WTC11 (cell line): Measurements from ENCODE around the gene HMGXB3. TPM values are rescaled to one million over a fixed set of nuclear protein-coding genes. Genes with fewer than 3 reads are reported as not detected.

ENCODE experiments used
- ATAC-seq: fragments of 200-7000 bp; cut with Tn5 transposase; 2 replicates; pipeline ENCODE4 v1.10.0; 2021; ENCODE audit warnings: mild to moderate bottlenecking, moderate library complexity
- CTCF ChIA-PET: fragments of 300-600 bp; sonication (Branson Sonifier 250); formaldehyde crosslinking; loops from one replicate; lab custom pipeline; 2021; ENCODE audit warnings: antibody characterized with exemption; lab: Charles Lee
- POLR2A ChIA-PET: fragments of 350-600 bp; sonication (Branson Sonifier 250); formaldehyde crosslinking; loops from one replicate; lab custom pipeline; 2021; ENCODE audit warnings: antibody characterized with exemption; lab: Charles Lee
- DNase-seq: peaks from one replicate; pipeline ENCODE4 v3.0.0; 2021; ENCODE audit warnings: low spot score
- H3K27ac Mint-ChIP-seq: 2 replicates; pipeline ENCODE4 v1.8.0; 2021; ENCODE audit warnings: mixed read lengths
- H3K27me3 Mint-ChIP-seq: 2 replicates; pipeline ENCODE4 v1.8.0; 2021; ENCODE audit warnings: low read depth, mild to moderate bottlenecking, moderate library complexity, mixed read lengths
- H3K36me3 Mint-ChIP-seq: 2 replicates; pipeline ENCODE4 v1.8.0; 2021; ENCODE audit warnings: mixed read lengths
- H3K4me1 Mint-ChIP-seq: 2 replicates; pipeline ENCODE4 v1.8.0; 2022; ENCODE audit warnings: mixed read lengths
- H3K4me3 Mint-ChIP-seq: 2 replicates; pipeline ENCODE4 v1.8.0; 2021; ENCODE audit warnings: mild to moderate bottlenecking, moderate library complexity, mixed read lengths
- H3K9me3 Mint-ChIP-seq: 2 replicates; pipeline ENCODE4 v1.8.0; 2021; ENCODE audit warnings: mixed read lengths
- ARID4B ChIP-seq: sonication (generic); formaldehyde crosslinking; IDR thresholded peaks from 2 replicates; pipeline ENCODE4 v1.8.0; 2023; ENCODE audit warnings: missing genetic modification reagents, mild to moderate bottlenecking, borderline replicate concordance
- ATF3 ChIP-seq: sonication (generic); formaldehyde crosslinking; conservative IDR thresholded peaks from 2 replicates; pipeline ENCODE4 v1.8.1; 2022; ENCODE audit warnings: mild to moderate bottlenecking, missing genetic modification reagents
- CREB1 ChIP-seq: sonication (generic); formaldehyde crosslinking; IDR thresholded peaks from 2 replicates; pipeline ENCODE4 v1.8.0; 2023; ENCODE audit warnings: mild to moderate bottlenecking, missing genetic modification reagents
- E2F5 ChIP-seq: sonication (generic); formaldehyde crosslinking; IDR thresholded peaks from 2 replicates; pipeline ENCODE4 v1.8.1; 2022; ENCODE audit warnings: mild to moderate bottlenecking, moderate library complexity, missing genetic modification reagents
- FOXJ3 ChIP-seq: sonication (generic); formaldehyde crosslinking; IDR thresholded peaks from 2 replicates; pipeline ENCODE4 v1.9.0; 2021; ENCODE audit warnings: missing genetic modification reagents, mild to moderate bottlenecking, borderline replicate concordance
- FOXK1 ChIP-seq: sonication (generic); formaldehyde crosslinking; IDR thresholded peaks from 2 replicates; pipeline ENCODE4 v1.8.0; 2022; ENCODE audit warnings: mild to moderate bottlenecking, moderate library complexity, missing genetic modification reagents
- FOXP1 ChIP-seq: sonication (generic); formaldehyde crosslinking; IDR thresholded peaks from 2 replicates; pipeline ENCODE4 v1.8.0; 2022; ENCODE audit warnings: missing genetic modification reagents, mild to moderate bottlenecking, moderate library complexity, borderline replicate concordance
- IRF2 ChIP-seq: sonication (generic); formaldehyde crosslinking; IDR thresholded peaks from 2 replicates; pipeline ENCODE4 v1.8.0; 2022; ENCODE audit warnings: low read depth, missing genetic modification reagents, borderline replicate concordance
- KAT7 ChIP-seq: sonication (generic); formaldehyde crosslinking; IDR thresholded peaks from 2 replicates; pipeline ENCODE4 v1.8.1; 2023; ENCODE audit warnings: missing genetic modification reagents, mild to moderate bottlenecking, borderline replicate concordance
- MXD4 ChIP-seq: fragments of 250-450 bp; sonication (Bioruptor Pico); IDR thresholded peaks from 2 replicates; pipeline ENCODE4 v1.8.0; 2021; ENCODE audit warnings: mild to moderate bottlenecking, moderate library complexity, borderline replicate concordance
- MYBL2 ChIP-seq: sonication (generic); formaldehyde crosslinking; IDR thresholded peaks from 2 replicates; pipeline ENCODE4 v1.8.1; 2023; ENCODE audit warnings: mild to moderate bottlenecking, moderate library complexity, missing genetic modification reagents
- NFYB ChIP-seq: sonication (generic); formaldehyde crosslinking; conservative IDR thresholded peaks from 2 replicates; pipeline ENCODE4 v1.8.0; 2022; ENCODE audit warnings: low read depth, missing genetic modification reagents
- RORB ChIP-seq: fragments of 250-450 bp; sonication (Bioruptor Pico); IDR thresholded peaks from 2 replicates; pipeline ENCODE4 v1.9.0; 2021; ENCODE audit warnings: mild to moderate bottlenecking
- SP1 ChIP-seq: sonication (generic); formaldehyde crosslinking; conservative IDR thresholded peaks from 2 replicates; pipeline ENCODE4 v1.8.1; 2022; ENCODE audit warnings: missing genetic modification reagents
- TEAD1 ChIP-seq: sonication (generic); formaldehyde crosslinking; IDR thresholded peaks from 2 replicates; pipeline ENCODE4 v1.8.0; 2022; ENCODE audit warnings: mild to moderate bottlenecking, missing genetic modification reagents
- ZNF317 ChIP-seq: sonication (generic); formaldehyde crosslinking; IDR thresholded peaks from 2 replicates; pipeline ENCODE4 v1.8.1; 2023; ENCODE audit warnings: low read depth, mild to moderate bottlenecking, moderate library complexity, missing genetic modification reagents, borderline replicate concordance
- ZNF425 ChIP-seq: fragments of 250-450 bp; sonication (Bioruptor Pico); conservative IDR thresholded peaks from 2 replicates; pipeline ENCODE4 v1.9.0; 2021; ENCODE audit warnings: mild to moderate bottlenecking
- total RNA-seq: library from RNA; stranded (reverse); gene quantifications from 3 replicates; pipeline ENCODE4 v1.2.3, GENCODE V29; 2021
- TF ChIP-seq, protein P1 (sequence below): sonication (generic); formaldehyde crosslinking; IDR thresholded peaks from 2 replicates; pipeline ENCODE4 v1.8.1; 2023; ENCODE audit warnings: mild to moderate bottlenecking, missing genetic modification reagents
- TF ChIP-seq, protein P2 (sequence below): sonication (generic); formaldehyde crosslinking; IDR thresholded peaks from 2 replicates; pipeline ENCODE4 v1.8.1; 2022; ENCODE audit warnings: low read depth, missing genetic modification reagents, borderline replicate concordance
- TF ChIP-seq, protein P3 (sequence below): sonication (generic); formaldehyde crosslinking; IDR thresholded peaks from 2 replicates; pipeline ENCODE4 v1.8.1; 2023; ENCODE audit warnings: mild to moderate bottlenecking, moderate library complexity, missing genetic modification reagents

HMGXB3 gene
- total RNA-seq, 1 experiment from 2014 or later: 31.6 TPM

GRCh38 chr5:149960272-149961185 is 40.0 kb upstream of the HMGXB3 start, which contains the start of gene SLC26A2:
TSS of gene SLC26A2 (plus strand) at chr5:149960758. CDS start at chr5:149977653, 16,895 bp downstream.
- no peaks in the 10 kb centered on the region for H3K9me3 Mint-ChIP-seq
- H3K4me1 Mint-ChIP-seq: peaks cover 19% of the 10 kb centered on the region
- DNase-seq: peak; percentile 97
- ChIA-PET POLR2A (interaction anchor here (1.3 to 1.5 kb wide), 2 partner anchors 9 to 108 kb away, joined by 4 to 5 read pairs; no protein-coding TSS in a partner anchor), CTCF (interaction anchor here (0.7 to 5.7 kb wide), 28 partner anchors 9 to 589 kb away, joined by 3 to 60 read pairs (median 5); partner anchors contain the start of genes HMGXB3 and TIGD6)
- ATAC-seq: peak; percentile 98
- no peaks in the 10 kb centered on the region for H3K36me3 Mint-ChIP-seq
- H3K27ac Mint-ChIP-seq: peak within 1 kb of the TSS; percentile 99
- peaks cover 8% of the 10 kb centered on the region; the same call in 1 of the 2 replicates for H3K27me3 Mint-ChIP-seq
- peak within 1 kb of the TSS; percentile 79 for H3K4me3 Mint-ChIP-seq
- TF ChIP-seq, protein P1, sequence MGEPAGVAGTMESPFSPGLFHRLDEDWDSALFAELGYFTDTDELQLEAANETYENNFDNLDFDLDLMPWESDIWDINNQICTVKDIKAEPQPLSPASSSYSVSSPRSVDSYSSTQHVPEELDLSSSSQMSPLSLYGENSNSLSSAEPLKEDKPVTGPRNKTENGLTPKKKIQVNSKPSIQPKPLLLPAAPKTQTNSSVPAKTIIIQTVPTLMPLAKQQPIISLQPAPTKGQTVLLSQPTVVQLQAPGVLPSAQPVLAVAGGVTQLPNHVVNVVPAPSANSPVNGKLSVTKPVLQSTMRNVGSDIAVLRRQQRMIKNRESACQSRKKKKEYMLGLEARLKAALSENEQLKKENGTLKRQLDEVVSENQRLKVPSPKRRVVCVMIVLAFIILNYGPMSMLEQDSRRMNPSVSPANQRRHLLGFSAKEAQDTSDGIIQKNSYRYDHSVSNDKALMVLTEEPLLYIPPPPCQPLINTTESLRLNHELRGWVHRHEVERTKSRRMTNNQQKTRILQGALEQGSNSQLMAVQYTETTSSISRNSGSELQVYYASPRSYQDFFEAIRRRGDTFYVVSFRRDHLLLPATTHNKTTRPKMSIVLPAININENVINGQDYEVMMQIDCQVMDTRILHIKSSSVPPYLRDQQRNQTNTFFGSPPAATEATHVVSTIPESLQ (CRISPR knock-in tag): no peak
- TF ChIP-seq FOXP1 (CRISPR knock-in tag) (peak; percentile 87; the same call in 1 of the 2 replicates), ZNF425 (CRISPR knock-in tag) (no peak), ARID4B (CRISPR knock-in tag) (peak; percentile 46; the same call in 1 of the 2 replicates), ZNF317 (CRISPR knock-in tag) (no peak), MYBL2 (CRISPR knock-in tag) (peak; percentile 89), TEAD1 (CRISPR knock-in tag) (peak; percentile 69; the same call in 1 of the 2 replicates), FOXJ3 (CRISPR knock-in tag) (no peak), ATF3 (no peak), IRF2 (CRISPR knock-in tag) (0 out of 2 replicates have a peak, but pooled peaks have one; percentile 33), RORB (no peak), NFYB (CRISPR knock-in tag) (peak; percentile 97), FOXK1 (CRISPR knock-in tag) (peak; percentile 89), CREB1 (0 out of 2 replicates have a peak, but pooled peaks have one; percentile 39), E2F5 (0 out of 2 replicates have a peak, but pooled peaks have one; percentile 63), KAT7 (0 out of 2 replicates have a peak, but pooled peaks have one; percentile 62), MXD4 (CRISPR knock-in tag) (no peak), SP1 (peak; percentile 82)
- TF ChIP-seq, protein P2, sequence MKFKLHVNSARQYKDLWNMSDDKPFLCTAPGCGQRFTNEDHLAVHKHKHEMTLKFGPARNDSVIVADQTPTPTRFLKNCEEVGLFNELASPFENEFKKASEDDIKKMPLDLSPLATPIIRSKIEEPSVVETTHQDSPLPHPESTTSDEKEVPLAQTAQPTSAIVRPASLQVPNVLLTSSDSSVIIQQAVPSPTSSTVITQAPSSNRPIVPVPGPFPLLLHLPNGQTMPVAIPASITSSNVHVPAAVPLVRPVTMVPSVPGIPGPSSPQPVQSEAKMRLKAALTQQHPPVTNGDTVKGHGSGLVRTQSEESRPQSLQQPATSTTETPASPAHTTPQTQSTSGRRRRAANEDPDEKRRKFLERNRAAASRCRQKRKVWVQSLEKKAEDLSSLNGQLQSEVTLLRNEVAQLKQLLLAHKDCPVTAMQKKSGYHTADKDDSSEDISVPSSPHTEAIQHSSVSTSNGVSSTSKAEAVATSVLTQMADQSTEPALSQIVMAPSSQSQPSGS (CRISPR knock-in tag): 0 out of 2 replicates have a peak, but pooled peaks have one; percentile 30
- TF ChIP-seq, protein P3, sequence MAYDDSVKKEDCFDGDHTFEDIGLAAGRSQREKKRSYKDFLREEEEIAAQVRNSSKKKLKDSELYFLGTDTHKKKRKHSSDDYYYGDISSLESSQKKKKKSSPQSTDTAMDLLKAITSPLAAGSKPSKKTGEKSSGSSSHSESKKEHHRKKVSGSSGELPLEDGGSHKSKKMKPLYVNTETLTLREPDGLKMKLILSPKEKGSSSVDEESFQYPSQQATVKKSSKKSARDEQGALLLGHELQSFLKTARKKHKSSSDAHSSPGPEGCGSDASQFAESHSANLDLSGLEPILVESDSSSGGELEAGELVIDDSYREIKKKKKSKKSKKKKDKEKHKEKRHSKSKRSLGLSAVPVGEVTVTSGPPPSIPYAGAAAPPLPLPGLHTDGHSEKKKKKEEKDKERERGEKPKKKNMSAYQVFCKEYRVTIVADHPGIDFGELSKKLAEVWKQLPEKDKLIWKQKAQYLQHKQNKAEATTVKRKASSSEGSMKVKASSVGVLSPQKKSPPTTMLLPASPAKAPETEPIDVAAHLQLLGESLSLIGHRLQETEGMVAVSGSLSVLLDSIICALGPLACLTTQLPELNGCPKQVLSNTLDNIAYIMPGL (CRISPR knock-in tag): peak; percentile 88
